HG03575 (cell line): ENCODE data around the gene CASK.
"Not testable (repeated sequence)": the region's sequence is repeated elsewhere in the genome, so short reads cannot be mapped to it uniquely, and the experiment has no call there.

Source experiments
- ATAC-seq: cut with Tn5 transposase; IDR thresholded peaks from one replicate; pipeline ENCODE4 v1.9.1; 2021; ENCODE audit not compliant: unreplicated experiment, insufficient number of reproducible peaks, low FRiP score; ENCODE audit errors: extremely low read depth

CASK gene

DNA sequence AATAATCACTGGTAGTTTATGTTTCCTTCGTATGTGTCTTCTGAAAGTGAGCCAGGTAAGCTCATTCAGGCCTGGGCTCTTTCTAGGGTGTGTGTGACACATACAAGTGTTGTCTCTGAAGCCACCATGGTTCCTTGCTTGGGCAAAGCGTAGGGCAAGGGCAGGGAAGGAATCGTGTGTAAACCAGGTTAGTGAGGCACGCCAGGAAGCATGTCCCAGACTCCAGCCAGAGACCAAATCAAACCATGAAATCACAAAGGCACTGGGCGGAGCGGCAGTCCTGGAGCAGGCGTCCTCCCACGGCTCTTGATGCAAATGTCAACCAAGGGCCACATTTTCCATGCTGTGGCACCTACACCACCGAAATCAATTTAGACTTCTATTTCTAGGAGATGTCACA lies 409.2 kb downstream of the CASK start:
- ATAC-seq, result no peak

DNA sequence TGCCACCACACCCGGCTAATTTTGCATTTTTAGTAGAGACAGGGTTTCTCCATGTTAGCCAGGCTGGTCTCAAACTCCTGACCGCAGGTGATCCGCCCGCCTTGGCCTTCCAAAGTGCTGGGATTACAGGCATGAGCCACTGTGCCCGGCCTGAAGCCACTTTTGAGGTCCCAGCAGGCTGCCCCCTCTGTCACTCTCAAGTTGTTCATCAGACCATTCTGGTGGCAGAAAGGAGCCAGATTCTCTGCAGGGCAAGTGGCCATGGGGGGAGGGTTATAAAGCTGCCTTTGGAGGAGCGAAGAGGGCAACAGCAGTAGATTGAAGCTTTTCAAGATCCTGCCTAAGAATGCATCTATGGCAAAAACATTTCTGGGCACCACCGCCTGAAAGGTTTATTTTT lies 410.5 kb downstream of the CASK start:
- ATAC-seq, result not testable (repeated sequence)

DNA sequence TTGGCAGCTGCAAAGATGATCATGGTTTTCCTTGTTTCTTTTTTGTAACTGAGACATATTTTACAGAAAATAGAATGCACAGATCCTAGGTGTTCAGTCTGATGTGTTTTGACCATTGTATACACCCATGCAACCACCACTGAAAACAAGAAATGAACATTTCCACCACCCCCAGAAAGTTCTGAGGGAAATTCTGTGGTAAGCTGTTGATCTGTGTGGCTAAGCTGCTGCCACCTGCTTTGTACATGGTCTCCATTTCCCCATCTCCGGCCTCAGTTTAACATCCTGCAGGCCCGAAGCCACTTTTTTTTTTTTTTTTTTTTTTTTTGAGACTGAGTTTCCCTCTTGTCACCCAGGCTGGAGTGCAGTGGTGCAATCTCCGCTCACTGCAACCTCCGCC lies 411.0 kb downstream of the CASK start:
- ATAC-seq, result peak; percentile 49

DNA sequence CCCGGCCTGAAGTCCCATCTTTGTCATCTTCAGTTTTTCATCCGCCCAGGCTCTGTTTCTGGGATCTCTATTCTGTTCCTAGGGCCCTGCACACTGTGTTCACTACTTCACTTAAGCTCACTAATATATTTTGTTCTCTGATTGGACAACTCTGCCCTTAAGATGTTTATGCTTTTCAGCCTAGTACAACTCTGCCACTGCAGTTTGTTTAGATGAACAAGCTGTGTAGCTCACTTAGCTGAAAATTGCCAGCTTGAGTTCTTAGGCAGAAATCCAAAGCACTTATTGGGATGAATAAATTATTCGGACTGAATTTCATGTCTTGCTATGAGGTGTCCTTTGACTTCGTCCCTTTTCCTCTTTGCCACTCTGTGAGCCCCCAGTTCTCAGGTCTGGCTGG lies 415.4 kb downstream of the CASK start:
- ATAC-seq, result no peak

- ATAC-seq, result no peak
Measured at GRCh38 chrX:41502004-41502403, 421.4 kb downstream of the CASK start.

DNA sequence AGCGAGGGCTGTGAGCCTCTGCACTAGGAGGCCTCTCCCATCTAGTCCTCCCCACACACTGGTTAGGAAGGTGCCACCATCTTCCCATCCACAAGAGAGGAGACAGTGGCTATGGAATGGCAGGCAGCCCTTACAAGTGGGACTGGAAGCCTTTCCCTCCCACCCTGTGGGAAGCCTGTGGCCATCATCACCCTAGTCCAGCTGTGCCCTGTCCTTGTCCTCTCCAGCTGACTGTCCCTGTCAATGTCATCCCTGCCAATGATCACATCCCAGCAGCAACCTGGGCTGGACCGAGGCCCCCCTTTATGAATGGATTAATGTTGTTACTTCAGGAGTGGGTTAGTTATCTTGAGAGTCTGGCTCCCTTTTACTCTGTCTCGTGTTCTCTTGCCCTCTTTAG lies 423.4 kb downstream of the CASK start:
- ATAC-seq, result no peak

DNA sequence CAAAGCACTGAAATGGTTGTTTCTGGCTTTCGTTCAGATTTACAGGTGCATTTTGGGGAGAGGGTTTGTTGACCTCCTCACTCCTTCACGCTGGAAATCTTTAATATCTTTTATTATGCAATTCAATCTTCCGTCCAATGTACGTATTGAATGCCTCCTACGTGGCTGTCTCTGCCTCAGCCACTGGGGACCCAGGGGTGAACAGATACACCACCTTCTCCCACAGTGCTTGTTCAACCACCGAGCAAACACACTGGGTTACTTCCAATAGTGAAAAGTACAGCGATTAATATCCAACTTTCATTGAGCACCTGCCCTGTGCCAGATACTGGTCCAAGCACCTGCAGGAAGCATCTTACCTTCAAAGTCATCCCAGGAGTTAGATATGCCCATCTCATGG lies 424.2 kb downstream of the CASK start:
- no peak for ATAC-seq

- no peak for ATAC-seq
Measured at GRCh38 chrX:41491267-41492004, 431.9 kb downstream of the CASK start.

GRCh38 chrX:41490446-41490845 lies 432.9 kb downstream of the CASK start:
- no peak for ATAC-seq

GRCh38 chrX:41482154-41482850 lies 441.1 kb downstream of the CASK start:
- ATAC-seq, result no peak

- no peak for ATAC-seq
Measured at GRCh38 chrX:41481264-41482109, 441.9 kb downstream of the CASK start.

DNA sequence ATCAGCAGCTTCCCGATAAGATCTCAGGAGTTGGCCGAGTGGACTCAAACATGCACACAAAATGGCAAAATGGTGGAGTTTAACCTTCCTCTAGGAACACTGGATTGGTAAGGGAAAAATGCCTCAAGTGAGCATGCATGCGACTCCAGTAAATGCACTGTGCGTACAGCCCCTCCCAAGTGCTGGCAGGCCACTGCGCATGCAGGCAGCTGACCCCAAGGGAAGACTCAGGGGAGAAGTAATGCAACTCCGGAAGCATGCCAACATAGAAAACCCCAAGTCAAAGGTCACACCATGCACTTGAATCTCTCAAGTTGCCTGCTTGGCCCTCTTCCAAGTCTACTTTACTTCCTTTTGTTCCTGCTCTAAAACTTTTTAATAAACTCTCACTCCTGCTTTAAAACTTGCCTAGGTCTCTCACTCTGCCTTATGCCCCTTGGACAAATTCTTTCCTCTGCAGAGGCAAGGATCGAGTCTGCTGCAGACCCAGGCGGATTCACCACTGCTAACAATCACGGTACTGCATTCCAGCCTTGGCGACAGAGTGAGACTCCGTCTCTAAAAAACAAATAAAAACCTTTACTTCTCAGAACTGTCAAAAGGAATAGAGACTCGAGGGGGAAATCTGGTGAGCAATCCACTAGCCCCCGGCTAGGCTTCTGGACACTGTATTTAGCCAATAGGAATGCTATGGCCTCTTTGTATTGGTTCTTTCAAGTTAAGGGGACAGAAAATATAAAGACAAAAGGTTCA lies 442.7 kb downstream of the CASK start:
- no peak for ATAC-seq

GRCh38 chrX:41478381-41478911 lies 444.9 kb downstream of the CASK start:
- ATAC-seq, result no peak

DNA sequence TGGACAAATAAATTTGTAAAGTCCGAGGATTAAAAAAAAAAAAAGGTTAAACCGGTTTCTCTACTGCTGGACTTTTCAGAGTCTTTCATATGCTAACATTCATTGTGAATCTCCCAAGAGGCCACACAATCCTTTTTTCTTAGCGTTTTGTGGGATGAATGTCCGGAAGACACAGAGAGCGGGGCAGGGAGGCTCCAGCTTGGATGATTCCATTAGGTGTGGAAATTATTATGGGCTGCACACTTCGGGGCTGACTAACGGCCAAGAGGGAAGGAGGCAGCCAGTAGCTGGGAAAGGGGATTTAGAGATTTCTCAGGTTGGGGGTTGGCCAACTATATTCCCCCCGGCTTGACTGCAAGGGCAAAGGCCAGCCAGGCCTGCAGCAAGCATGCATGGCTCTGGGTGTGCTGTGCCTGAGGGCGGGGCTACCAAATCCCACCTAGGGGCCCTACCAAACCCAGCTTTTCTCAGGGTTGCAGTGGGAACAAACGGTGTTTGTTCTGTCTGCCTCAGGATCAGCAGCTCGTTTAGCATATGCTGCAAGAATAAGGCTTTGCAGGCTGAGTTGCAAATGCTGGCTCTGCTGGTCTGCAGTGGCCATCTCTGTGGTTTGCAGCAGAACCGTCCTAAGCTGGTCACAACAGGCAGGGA lies 447.6 kb downstream of the CASK start:
- ATAC-seq, result no peak

DNA sequence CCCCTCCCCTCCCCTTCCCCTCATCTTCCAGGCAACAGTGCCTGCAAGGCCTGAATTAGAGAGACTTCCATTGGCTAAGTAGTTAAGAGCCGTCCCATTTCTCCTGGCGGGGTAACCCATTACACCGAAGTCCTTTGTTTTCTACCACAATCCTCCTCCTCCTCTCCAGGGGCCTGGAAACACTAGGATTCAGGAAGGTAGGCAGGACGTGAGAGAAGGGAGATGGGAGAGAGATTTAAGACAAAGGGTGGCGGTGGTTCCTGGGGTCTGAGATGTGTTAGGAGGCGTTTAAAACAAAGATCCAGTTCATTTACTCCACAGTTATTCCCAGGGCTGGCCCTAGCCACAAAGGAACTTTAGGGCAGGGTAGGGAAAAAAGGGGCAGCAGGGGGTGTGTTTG lies 448.2 kb downstream of the CASK start:
- no peak for ATAC-seq

GRCh38 chrX:41474726-41475100 lies 448.6 kb downstream of the CASK start:
- ATAC-seq, result no peak

GRCh38 chrX:41473936-41474725 lies 449.2 kb downstream of the CASK start:
- ATAC-seq, result no peak
